ENCODE measurements around the gene MOB3B.

Gene MOB3B

GRCh38 chr9:27292659-27293405 lies 236.8 kb downstream of the MOB3B start:
- H3K4me3 ChIP-seq (ENCODE audit: low read length), result no peak overlapping the region
- H3K4me1 ChIP-seq (ENCODE audit: control insufficient read depth, low read length), result no peaks in the 10 kb centered on the region
- no peak for TF ChIP-seq EZH2phosphoT487 (IDR thresholded peaks at IDR 0.05; ENCODE audit: borderline replicate concordance, low read length)
- TF ChIP-seq, protein P1, sequence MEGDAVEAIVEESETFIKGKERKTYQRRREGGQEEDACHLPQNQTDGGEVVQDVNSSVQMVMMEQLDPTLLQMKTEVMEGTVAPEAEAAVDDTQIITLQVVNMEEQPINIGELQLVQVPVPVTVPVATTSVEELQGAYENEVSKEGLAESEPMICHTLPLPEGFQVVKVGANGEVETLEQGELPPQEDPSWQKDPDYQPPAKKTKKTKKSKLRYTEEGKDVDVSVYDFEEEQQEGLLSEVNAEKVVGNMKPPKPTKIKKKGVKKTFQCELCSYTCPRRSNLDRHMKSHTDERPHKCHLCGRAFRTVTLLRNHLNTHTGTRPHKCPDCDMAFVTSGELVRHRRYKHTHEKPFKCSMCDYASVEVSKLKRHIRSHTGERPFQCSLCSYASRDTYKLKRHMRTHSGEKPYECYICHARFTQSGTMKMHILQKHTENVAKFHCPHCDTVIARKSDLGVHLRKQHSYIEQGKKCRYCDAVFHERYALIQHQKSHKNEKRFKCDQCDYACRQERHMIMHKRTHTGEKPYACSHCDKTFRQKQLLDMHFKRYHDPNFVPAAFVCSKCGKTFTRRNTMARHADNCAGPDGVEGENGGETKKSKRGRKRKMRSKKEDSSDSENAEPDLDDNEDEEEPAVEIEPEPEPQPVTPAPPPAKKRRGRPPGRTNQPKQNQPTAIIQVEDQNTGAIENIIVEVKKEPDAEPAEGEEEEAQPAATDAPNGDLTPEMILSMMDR (IDR thresholded peaks at IDR 0.05; ENCODE audit: low read depth, low read length, poor library complexity, severe bottlenecking), result no peak
- peaks cover 2% of the 10 kb centered on the region; the same call in 1 of the 2 replicates for H3K27me3 ChIP-seq (ENCODE audit: control insufficient read depth, low read length)
- H3K27ac ChIP-seq (ENCODE audit: low read depth, low read length), result no peak overlapping the region
- H3K4me2 ChIP-seq (ENCODE audit: low read length), result no peak overlapping the region
- H3K9me3 ChIP-seq (ENCODE audit: control insufficient read depth, insufficient read depth, low read length), result no peaks in the 10 kb centered on the region
- H3F3A ChIP-seq (ENCODE audit: control insufficient read depth, insufficient read depth), result no peaks in the 10 kb centered on the region
- H3K79me2 ChIP-seq (ENCODE audit: control insufficient read depth, low read length), result no peaks in the 10 kb centered on the region
- H3K36me3 ChIP-seq (ENCODE audit: control insufficient read depth, low read length), result no peaks in the 10 kb centered on the region
- no peaks in the 10 kb centered on the region for H3K9me2 ChIP-seq (replicated peaks; ENCODE audit: control insufficient read depth, low read length)
- H4K20me1 ChIP-seq (ENCODE audit: control insufficient read depth, insufficient read depth, low read depth, low read length), result no peaks in the 10 kb centered on the region

DNA sequence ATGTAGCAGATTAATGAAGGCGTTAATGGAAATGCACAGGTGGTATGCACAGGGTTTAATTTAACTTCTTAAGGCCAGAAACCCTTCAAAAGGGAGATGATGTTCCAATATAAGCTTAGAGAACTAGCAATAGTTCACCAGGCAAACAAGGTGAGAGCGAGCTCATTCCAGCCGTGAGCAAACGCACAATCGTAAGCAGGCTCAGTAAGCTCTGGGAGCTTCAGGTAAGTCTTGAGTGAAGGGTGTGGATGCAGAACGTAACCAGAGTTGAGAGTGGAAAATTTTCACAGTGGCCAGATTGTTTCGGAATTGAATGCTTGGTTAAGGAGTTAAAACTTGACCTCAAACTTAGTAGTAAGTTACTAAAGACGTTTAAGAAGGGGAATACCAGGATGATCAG lies 238.3 kb downstream of the MOB3B start:
- Histone ChIP-seq H3K4me1 (ENCODE audit: control insufficient read depth, low read length) (no peaks in the 10 kb centered on the region), H4K20me1 (ENCODE audit: control insufficient read depth, insufficient read depth, low read depth, low read length) (no peaks in the 10 kb centered on the region), H3K79me2 (ENCODE audit: control insufficient read depth, low read length) (no peaks in the 10 kb centered on the region), H3K9me3 (ENCODE audit: control insufficient read depth, insufficient read depth, low read length) (no peaks in the 10 kb centered on the region), H3K27me3 (ENCODE audit: control insufficient read depth, low read length) (peaks cover 4% of the 10 kb centered on the region), H3F3A (ENCODE audit: control insufficient read depth, insufficient read depth) (no peaks in the 10 kb centered on the region), H3K4me2 (ENCODE audit: low read length) (no peak overlapping the region), H3K4me3 (ENCODE audit: low read length) (no peak overlapping the region), H3K9me2 (replicated peaks; ENCODE audit: control insufficient read depth, low read length) (no peaks in the 10 kb centered on the region), H3K36me3 (ENCODE audit: control insufficient read depth, low read length) (no peaks in the 10 kb centered on the region), H3K27ac (ENCODE audit: low read depth, low read length) (no peak overlapping the region)
- TF ChIP-seq, protein P1 (IDR thresholded peaks at IDR 0.05; ENCODE audit: low read depth, low read length, poor library complexity, severe bottlenecking), result no peak
- no peak for TF ChIP-seq EZH2phosphoT487 (IDR thresholded peaks at IDR 0.05; ENCODE audit: borderline replicate concordance, low read length)

- no peak overlapping the region for H3K4me2 ChIP-seq (ENCODE audit: low read length)
Measured at GRCh38 chr9:27282269-27282668, 247.3 kb downstream of the MOB3B start.

More at GRCh38 chr9:27282269-27282668, 247.3 kb downstream of the MOB3B start:
- peaks cover 13% of the 10 kb centered on the region for H3K27me3 ChIP-seq (ENCODE audit: control insufficient read depth, low read length)
- H3K4me3 ChIP-seq (ENCODE audit: low read length), result no peak overlapping the region
- peaks cover 6% of the 10 kb centered on the region for H3K4me1 ChIP-seq (ENCODE audit: control insufficient read depth, low read length)
- no peaks in the 10 kb centered on the region for H4K20me1 ChIP-seq (ENCODE audit: control insufficient read depth, insufficient read depth, low read depth, low read length)
- H3K9me2 ChIP-seq (replicated peaks; ENCODE audit: control insufficient read depth, low read length), result no peaks in the 10 kb centered on the region
- H3K27ac ChIP-seq (ENCODE audit: low read depth, low read length), result no peak overlapping the region
- TF ChIP-seq, protein P1 (IDR thresholded peaks at IDR 0.05; ENCODE audit: low read depth, low read length, poor library complexity, severe bottlenecking), result no peak
- TF ChIP-seq EZH2phosphoT487 (IDR thresholded peaks at IDR 0.05; ENCODE audit: borderline replicate concordance, low read length), result no peak
- H3K9me3 ChIP-seq (ENCODE audit: control insufficient read depth, insufficient read depth, low read length), result no peaks in the 10 kb centered on the region
- H3F3A ChIP-seq (ENCODE audit: control insufficient read depth, insufficient read depth), result no peaks in the 10 kb centered on the region
- H3K36me3 ChIP-seq (ENCODE audit: control insufficient read depth, low read length), result no peaks in the 10 kb centered on the region
- no peaks in the 10 kb centered on the region for H3K79me2 ChIP-seq (ENCODE audit: control insufficient read depth, low read length)
